Inferior parietal cortex (tissue), 1 donor: ENCODE measurements around the gene LSP1.

Experiments used
- DNase-seq: peaks from one replicate; pipeline ENCODE4 v3.0.0-alpha.2; 2016; ENCODE audit errors: extremely low spot score

Gene LSP1

DNA sequence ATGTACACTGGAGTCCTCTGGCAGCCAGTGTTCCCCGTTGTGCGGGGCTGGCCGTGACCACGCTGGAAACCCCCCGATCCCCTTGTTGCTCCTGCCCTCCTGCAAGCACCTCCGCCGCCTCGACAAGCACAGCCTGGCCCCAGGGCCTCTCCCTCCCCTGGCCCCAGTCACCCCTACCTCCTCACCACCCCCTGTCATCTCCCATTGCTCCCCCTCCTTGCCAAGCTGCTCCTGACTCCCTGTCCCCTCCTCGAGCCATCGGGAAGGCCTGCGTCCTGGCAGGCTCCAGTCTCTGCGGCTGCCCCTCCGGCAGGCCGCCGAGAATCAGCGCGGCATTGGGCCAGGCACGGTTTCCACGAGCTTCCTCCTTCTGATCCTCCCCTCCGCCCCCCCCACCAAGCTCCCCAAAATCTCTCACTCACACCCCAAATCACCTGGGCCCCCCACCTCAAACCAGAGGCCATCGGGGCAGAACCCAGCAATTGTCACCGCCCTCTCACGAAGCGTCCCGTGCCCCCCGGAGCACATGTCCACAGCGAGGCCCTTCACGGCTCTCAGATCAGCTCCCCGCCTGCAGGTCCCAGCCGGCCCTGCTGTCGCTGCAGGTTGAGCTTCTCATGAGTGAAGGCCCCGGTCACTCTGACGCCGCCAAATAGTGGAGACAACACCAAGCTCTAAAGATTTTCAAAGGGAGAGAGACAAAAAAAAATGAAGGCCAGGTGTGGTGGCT is 5.7 kb upstream of the LSP1 start:
- no peak for DNase-seq

DNA sequence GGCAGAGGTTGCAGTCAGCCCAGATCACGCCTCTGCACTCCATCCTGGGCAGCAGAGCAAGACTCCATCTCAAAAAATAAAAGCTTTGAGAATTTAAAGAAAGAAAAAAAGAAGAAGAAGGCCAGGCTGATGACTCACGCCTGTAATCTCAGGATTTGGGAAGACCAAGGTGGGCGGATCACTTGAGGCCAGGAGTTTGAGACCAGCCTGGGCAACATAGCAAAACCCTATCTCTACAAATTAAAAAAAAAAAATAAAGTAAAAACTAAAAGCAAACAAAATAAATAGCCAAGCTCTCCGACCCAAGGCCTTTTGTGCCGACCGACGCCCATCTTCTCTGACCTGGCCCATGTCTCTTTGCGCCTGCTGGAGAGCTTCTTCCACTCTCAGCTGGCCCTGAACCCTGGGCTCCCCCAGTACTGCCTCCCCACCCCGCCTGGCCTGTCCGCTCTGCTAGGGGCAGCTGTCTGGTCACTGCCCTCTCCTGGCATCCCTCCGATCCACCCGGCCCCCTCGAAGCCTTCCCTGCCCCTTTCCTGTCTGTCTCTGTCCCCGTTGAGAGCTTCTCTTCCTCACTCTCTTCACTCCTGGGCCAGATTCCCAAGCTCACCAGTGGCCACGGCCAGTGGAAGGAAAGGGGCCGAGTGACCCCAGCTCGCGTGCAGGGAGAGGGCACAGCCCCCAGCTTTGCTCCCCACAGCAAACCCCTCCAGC is 4.8 kb upstream of the LSP1 start:
- DNase-seq: no peak

DNA sequence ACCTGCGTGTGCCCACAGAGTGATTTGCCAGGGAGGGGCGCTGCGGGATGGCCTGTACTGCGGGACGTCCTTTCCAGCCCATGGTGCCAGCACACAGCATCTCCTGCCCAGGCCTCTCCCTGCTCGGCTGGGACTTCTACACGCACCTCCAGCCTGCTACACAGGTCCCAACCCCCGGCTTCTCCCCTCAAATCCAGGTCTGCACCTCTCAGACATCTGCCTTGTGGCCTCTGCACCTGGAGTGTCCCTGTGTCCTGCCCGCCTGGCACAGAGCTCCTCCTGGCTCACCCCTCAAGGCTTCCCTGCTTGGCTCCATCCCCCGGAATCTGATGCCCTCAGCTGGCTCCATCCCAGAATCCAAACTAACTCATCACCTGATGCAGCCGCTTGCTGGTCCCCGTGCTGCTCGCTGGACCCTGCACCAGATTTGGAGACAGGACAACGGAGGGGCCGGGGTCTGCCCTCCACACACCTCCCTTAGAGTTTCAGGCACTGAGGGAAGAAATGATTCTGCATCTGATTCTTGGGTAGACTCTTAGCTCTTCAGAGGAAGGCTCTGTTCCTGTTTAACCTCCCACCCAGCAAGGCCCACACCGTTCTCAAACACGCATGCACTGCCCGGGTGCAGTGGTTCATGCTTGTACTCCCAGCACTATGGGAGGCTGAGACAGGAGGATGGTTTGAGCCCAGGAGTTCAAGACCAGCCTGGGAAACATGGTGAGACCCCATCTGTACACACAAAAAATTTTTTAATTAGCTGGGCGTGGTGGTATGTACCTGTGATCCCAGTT is 4.0 kb upstream of the LSP1 start:
- no peak for DNase-seq

DNA sequence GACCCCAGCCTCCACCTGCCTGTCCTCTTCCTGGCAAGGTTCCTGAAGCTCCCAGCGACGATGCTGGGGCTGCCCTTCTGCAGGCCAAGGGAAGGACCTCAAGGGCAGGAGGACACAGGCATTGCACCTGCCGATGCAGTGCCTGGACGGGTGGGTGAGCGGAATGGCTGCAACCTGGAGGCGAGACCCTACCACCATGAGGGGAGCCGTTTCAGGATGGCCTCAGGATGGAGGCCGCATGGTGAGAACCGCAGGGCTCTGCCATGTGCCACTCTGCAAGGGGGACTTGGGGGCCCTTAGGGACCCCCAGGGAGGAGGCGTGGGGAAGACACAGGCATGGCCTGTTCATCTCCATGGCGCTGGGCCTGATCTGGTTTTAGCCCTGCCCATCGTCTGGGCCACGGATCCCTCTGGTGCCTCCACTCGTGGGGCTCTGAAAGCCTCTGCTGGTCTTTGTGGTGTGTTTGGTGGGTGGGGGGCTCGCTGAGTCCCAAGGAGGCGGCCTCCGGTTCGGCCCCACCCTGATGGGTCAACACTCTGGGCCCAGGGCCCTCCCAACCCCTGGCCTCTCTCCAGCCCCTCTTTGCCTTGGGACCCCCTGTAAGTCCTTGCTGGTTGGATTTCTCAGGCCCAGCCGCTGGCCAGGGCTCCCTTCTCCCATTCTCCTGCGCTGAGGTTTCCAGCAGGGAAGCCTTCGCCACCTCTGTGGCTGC is 1.3 kb upstream of the LSP1 start:
- DNase-seq: no peak

DNA sequence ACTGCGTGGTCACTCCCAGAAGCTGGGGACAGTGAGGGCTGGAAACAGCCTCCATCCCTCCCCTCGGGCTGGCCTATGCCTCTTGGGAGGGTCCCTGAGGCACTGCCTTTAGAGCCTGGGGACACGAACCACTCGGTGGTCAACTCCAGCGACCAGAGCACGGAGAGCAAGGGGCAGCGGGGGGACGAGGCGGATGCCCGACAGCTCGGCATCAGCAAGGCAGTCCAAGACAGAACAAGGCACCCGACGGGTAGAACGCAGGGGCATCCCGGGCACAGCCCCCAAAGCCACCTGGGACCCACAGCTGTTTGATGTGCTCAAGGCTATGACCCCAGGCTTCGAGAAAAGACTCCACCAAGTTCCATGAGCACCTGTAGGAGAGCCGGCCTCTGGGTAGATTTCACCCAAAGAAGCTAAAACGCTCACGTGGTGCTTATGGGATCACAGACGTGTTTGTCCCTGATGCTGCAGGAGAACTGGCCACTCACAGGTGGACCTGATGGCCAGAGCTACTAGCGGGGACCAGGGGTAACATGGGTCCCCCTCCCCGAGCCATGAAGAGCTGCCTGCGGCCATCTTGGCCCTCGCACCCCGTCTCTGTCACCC is 510 bp upstream of the LSP1 start:
- no peak for DNase-seq

DNA sequence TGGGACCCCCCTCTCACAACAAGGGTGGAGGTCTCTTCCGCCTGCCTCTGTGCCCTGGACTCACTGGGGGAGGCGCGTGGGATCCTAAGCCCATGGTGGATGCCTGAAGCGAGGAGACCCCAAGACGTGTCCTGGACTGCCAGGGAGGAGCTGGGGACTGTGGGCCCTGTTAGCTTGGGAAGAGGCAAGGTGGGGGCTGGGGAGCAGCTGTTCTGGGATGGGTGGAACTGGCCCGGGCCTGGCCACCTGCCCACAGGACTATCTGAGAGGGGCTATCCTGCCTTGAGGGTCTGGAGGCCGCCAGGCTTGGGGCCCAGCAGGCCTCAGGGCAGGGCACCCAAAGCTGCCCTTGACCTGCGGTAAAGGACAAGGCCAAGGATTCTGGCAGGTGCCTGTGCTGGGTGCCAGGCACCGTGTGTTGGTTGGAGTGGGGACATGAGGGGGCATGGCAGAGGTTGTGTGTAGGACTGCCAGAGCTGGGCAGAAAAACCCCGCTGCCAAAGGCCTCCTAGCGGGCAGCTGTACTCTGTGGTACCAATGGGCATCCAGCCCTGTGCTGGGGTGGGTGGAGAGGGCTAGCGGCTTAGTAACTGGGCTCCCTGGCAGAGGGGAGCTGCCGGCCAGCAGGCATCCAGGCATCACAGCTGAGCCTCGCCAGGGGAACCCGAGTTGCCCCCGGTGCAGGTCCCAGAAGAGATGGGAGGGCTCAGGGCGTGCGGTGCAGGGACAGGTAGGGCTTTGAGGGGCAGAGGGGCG is 670 bp downstream of the LSP1 start:
- DNase-seq: no peak

DNA sequence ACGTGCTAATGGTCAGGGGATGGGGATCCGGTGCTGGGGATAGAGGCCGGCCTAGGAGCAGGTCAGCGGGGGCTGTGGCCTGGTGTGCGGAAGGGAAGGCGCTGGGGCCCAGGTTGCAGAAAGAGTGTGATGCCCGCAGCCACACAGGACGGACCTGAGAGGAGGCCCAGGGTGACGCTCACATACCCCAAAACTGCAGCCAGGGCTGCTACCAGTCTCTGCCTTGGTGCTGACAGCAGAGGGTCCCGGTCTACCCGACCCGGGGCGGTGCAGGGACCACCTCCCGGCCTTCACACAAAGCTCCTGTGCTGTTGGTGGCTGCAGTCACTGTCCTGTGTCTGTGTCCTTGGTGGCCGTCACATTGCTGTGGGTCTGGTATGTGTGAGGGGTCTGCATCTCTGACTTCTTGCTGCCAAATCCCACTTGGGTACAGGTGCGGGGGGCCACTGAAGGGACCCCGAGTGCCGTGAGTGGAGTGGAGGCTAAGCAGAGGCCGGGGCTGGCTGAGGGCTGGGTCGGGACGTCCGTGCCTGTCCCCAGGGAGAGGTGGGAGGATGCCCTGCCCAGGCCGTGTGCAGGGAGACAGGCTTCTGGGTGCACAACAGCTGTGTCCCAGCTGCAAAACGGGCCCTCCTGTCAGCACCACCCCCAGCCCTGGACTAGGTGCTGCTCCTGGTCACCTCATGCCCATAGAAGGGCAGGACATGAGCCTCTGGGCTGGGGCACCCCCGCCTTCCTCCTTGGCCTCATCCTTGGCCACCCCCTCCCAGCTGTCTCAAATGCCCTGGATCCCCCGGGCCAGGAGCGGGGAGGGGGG is 1.5 kb downstream of the LSP1 start:
- DNase-seq: no peak

DNA sequence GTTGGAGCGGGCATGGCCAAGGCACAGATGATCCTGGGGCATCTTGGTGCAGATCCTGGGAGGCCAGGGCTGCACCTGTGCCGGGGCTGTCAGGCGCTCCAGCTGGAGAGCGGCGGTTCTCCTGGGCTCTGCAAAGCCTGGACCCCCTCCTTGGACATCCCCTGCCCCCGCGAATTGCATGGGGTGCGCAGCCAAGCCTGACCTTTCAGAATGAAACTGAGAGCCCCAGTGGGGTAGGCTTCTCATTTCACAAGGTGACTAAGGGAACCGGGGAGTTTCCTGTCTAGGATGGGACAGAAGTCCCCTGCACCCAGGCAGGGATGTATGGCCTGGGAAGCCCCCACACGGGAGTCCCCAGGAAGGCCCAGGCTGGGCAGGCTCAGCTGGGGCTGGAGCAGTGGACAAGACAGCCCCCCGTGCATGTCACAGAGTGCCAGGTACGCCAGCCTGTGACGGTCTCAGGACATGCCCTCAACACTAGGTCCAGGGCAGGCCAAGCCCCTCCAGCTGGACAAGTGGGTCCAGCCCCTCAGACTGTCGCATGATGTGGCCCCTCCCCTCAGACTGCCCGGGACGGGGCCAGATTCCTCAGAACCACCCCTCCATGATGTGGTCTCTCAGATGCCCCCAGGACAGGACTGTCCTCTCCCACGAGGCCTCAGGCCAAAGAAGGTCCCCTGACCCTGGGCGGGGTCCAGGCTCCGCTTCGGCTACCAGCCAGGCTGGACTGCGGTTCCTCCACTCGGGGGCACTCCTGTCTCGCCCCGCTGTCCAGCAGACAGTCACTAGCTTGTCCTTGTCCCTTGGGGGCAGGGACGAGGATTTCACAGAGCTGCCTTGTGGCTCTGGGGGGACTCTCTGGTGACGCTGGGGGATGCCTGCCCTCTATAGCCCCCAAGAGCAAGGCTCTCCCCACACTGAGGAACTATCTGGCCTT is 2.3 kb downstream of the LSP1 start:
- no peak for DNase-seq

DNA sequence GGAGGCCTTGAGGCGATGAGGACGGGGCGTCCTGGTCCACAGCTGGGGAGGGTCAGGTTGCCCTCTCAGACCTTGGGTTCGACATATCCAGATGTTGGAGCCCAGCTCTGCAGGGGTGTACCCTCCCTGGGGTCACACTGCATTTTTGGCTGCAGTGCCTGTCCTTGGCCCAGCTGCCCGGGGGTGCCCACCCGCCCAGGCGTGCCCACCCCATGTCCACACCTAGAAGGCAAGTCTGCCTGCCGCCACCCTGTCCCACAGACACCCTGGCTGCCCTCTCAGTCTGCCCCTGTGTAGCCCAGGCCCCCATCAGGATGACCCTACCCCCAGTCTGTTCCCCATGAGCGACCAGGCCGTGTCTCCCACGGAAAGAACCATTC is 3.0 kb downstream of the LSP1 start:
- DNase-seq: no peak

DNA sequence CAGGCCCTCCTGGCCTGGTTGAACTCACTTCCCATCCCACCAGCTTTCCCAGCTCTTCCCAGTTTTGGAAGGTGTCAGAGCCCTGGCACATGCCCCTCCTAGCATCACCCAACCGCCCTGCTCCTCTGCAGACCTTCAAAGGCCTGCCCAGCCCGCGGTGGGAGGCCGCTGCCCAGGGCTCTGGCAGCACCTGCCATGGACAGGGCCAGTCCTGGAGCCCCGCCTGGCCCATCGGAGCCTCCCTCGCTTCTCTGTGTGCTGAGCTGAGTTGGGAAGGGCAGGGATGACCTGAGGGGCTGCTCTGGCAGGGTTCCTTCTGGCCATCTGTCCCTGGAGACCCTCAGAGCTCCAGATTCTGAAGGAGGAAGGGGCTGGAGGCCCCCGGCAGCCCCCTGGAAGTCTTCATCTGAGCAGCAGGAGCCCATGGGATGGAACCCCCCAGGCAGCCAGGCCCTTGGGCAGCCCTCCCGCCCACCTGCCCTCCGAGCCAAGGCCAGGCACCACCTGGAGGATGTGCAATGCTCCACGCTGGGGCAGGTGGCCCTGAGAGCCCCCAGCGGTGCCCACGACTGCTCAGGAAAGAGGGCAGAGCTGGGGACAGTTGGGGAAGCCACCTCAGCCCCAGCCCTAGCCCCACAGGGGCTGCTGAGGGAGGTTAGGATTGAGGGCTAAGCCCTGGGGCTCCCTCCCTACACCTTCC is 3.6 kb downstream of the LSP1 start:
- no peak for DNase-seq

DNA sequence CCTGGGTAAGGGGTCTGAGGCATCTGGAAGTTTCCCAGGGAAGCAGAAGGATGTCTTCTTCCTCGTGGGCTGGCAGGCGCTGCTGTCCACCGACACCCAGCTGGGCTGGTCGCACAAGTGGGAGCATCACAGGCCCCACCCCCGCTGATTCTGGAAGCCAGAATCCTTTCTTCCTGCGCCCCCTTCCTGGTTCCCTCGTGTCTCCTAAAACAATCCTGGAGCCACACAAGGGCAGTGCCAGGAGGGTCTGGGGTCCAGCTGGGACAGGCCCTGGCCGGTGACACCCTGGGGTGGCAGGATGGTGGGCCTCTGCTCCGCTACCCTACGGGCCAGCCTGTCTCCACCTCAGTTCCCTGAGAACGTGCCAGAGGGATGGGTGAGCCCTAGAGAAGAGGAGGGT is 4.2 kb downstream of the LSP1 start:
- DNase-seq: no peak

DNA sequence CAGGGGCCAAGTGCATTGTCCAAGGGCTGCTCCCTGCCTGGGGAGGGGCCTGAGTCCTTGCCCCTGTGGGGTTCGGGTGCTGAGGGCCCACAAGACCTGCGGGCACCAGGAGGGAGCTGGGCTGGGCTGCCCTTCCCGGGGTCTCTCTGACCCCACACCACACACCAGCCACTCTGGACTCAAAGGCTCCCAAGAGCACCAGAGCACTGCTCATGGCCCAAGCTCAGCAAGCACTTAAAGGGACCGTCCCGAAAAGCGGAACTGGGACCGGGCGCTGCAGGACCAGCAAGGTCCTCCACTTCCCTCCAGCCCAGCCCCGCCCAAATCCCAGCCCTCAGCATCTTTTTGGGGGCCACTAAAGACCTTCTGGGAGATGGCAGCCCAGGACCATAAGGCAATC is 5.3 kb downstream of the LSP1 start:
- no peak for DNase-seq

DNA sequence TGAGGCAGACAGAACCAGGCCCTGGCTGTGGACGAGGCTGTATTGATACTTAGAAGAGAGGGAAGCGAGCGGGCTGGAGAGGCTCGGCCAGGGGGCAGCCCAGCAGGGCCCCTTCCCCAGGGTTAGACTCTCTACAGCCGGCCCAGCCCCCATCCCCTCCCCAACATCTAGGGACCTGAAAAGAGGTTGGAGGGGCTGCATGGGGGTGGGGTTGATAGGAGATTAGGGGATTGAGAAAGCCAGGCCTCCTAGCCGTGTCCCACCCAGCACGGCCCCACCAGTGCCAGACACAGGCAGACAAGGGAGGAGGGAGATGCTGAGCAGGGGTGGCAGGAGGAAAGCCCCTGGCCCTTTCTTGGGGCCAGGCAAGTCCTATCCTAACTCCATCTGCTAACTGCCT is 5.7 kb downstream of the LSP1 start:
- no peak for DNase-seq

DNA sequence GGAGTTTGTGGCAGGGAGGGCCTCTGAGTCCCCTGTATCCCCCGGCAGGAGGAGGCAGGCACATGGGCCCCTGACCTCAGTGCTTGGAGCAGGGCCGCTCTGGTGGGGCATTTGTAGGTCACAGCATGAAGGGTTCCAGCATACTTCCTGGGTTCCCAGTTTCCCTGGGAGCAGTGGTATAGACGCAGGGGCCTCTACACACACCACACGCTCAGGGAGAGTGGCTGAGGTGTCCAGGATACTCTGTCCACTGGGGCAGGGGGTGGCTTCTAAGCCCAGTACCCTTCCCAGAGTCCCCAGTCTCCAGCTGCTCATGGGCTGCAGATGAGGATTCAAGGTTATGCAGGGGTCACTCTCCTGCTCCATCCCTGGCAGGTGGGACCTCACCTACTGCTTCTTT is 6.1 kb downstream of the LSP1 start:
- no peak for DNase-seq

DNA sequence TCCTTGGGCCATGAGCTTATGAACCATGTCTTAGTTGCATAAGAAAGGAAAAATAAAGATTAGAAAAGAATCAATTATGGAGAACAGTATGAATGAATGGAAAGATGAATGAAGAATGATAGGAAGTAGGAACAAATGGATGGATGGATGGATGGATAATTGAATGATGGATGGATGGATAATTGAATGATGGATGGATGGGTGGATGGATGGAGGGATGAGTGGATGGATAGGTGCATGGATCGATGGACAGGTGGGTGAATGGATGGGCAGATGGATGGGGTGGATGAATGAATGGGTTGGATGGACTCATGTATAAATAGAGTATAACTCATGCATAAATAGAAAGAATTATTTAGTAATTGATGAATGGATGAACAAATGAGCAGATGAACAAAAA is 7.2 kb downstream of the LSP1 start:
- no peak for DNase-seq

DNA sequence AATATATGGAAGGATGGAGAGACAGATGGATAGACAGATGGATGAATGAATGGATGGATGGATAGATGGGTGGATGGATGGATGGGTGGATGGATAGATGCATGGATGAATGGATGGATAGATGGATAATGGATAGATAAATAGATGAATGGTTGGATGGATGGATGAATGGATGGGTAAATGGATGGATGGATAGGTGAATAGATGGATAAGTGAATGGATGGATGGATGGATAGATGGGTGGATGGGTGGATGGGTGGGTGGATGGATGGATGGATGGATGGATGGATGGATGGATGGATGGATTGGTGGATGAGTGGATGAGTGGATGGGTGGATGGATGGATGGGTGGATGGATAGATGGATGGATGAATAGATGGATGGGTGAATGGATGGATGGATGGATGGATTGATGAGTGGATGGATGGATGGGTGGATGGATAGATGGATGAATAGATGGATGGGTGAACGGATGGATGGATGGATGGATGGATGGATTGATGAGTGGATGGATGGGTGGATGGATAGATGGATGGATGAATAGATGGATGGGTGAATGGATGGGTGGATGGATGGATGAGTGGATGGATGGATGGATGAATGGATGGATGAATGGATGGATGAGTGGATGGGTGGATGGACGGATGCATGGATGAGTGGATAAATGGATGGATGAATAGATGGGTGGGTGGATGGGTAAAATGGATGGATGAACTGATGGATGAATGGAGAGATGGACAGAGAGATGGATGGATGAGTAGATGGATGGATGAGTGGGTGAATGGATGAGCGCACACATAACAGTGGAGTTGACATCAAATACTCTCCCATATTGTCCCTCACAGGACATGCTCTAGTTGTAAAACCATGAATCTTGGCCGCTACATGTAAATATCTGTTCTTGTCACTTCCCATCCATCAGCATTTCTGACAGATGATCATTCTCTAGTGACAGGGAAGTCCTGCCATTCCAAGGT is 8.8 kb downstream of the LSP1 start:
- DNase-seq: no peak
